Activated CD4-positive, alpha-beta T cell treated with anti-CD3 and anti-CD28 coated beads for 48 hours (primary cell): Measurements from ENCODE around the gene KRTAP9-8.
"Not testable (repeated sequence)": the region's sequence is repeated elsewhere in the genome, so short reads cannot be mapped to it uniquely, and the experiment has no call there.

Experiments used
- DNase-seq: peaks from one replicate; pipeline ENCODE4 v3.0.0-alpha.2; 2020

Gene KRTAP9-8

GRCh38 chr17:41256291-41256685, 18.5 kb downstream of the KRTAP9-8 start:
- DNase-seq, result no peak

- no peak for DNase-seq
These were observed 20.6 kb downstream of the KRTAP9-8 start for GRCh38 chr17:41258406-41258805.

- DNase-seq, result no peak
These were observed 25.4 kb downstream of the KRTAP9-8 start for GRCh38 chr17:41263212-41263611.

- DNase-seq, result no peak
These were observed 26.8 kb downstream of the KRTAP9-8 start for GRCh38 chr17:41264599-41264998.

GRCh38 chr17:41265078-41265477, 27.3 kb downstream of the KRTAP9-8 start, which contains the start of gene KRTAP9-6:
KRTAP9-6 (plus strand) TSS chr17:41265378; CDS start chr17:41265378, 0 bp downstream.
- no peak for DNase-seq

GRCh38 chr17:41267711-41268110, 29.9 kb downstream of the KRTAP9-8 start:
- no peak for DNase-seq

- not testable (repeated sequence) for DNase-seq
These were observed 33.5 kb downstream of the KRTAP9-8 start for GRCh38 chr17:41271323-41271722.

GRCh38 chr17:41271858-41272257, 34.1 kb downstream of the KRTAP9-8 start:
- DNase-seq, result no peak

GRCh38 chr17:41275648-41276190, 37.9 kb downstream of the KRTAP9-8 start, which contains the start of gene KRTAP9-7:
KRTAP9-7 (plus strand) TSS chr17:41275698; CDS start chr17:41275698, 0 bp downstream.
- not testable (repeated sequence) for DNase-seq

- no peak for DNase-seq
These were observed 40.6 kb downstream of the KRTAP9-8 start for GRCh38 chr17:41278176-41278955.

- DNase-seq, result no peak
These were observed 46.2 kb downstream of the KRTAP9-8 start for GRCh38 chr17:41284043-41284442.

- no peak for DNase-seq
These were observed 46.7 kb downstream of the KRTAP9-8 start for GRCh38 chr17:41284546-41284945.

GRCh38 chr17:41287050-41287449, 49.3 kb downstream of the KRTAP9-8 start:
- DNase-seq, result no peak
